Measurements from ENCODE around the gene UBE3B.

The UBE3B gene

GRCh38 chr12:109519787-109520186, 42.4 kb downstream of the UBE3B start:
- no peak for ATAC-seq
- TF ChIP-seq POU6F1 (CRISPR knock-in tag; IDR thresholded peaks at IDR 0.05; ENCODE audit: borderline replicate concordance, low read depth) (no peak), CSDC2 (CRISPR knock-in tag; IDR thresholded peaks at IDR 0.05) (no peak), ARNTL (CRISPR knock-in tag; IDR thresholded peaks at IDR 0.05; ENCODE audit: borderline replicate concordance, low read depth) (no peak)

- no peak for ATAC-seq
- no peak for TF ChIP-seq PATZ1 (CRISPR knock-in tag; IDR thresholded peaks at IDR 0.05; ENCODE audit: borderline replicate concordance)
- TF ChIP-seq ISL1 (CRISPR knock-in tag; IDR thresholded peaks at IDR 0.05): no peak
- TF ChIP-seq ZFP30 (CRISPR knock-in tag; IDR thresholded peaks at IDR 0.05): no peak
- TF ChIP-seq ZFP3 (CRISPR knock-in tag; IDR thresholded peaks at IDR 0.05): no peak
- TF ChIP-seq POU6F1 (CRISPR knock-in tag; IDR thresholded peaks at IDR 0.05; ENCODE audit: borderline replicate concordance, low read depth): no peak
- no peak for TF ChIP-seq OSR1 (CRISPR knock-in tag; IDR thresholded peaks at IDR 0.05)
- no peak for TF ChIP-seq SNAI2 (CRISPR knock-in tag; IDR thresholded peaks at IDR 0.05)
- TF ChIP-seq ZNF565 (CRISPR knock-in tag; conservative IDR thresholded peaks at IDR 0.05; ENCODE audit: low read depth): no peak
- no peak for TF ChIP-seq RARB (CRISPR knock-in tag; IDR thresholded peaks at IDR 0.05)
- TF ChIP-seq ZNF8 (CRISPR knock-in tag; IDR thresholded peaks at IDR 0.05): no peak
- TF ChIP-seq CREB5 (CRISPR knock-in tag; IDR thresholded peaks at IDR 0.05; ENCODE audit: low read depth): no peak
- no peak for TF ChIP-seq PPARA (CRISPR knock-in tag; IDR thresholded peaks at IDR 0.05; ENCODE audit: borderline replicate concordance)
- TF ChIP-seq TOX (CRISPR knock-in tag; IDR thresholded peaks at IDR 0.05; ENCODE audit: borderline replicate concordance): no peak
- TF ChIP-seq CSRNP3 (CRISPR knock-in tag; IDR thresholded peaks at IDR 0.05): no peak
- TF ChIP-seq TSHZ2 (CRISPR knock-in tag; IDR thresholded peaks at IDR 0.05): no peak
Observed at GRCh38 chr12:109521831-109522230, 44.4 kb downstream of the UBE3B start.

GRCh38 chr12:109523071-109523470, 45.6 kb downstream of the UBE3B start:
- TF ChIP-seq PATZ1 (CRISPR knock-in tag; IDR thresholded peaks at IDR 0.05; ENCODE audit: borderline replicate concordance) (no peak), TSHZ2 (CRISPR knock-in tag; IDR thresholded peaks at IDR 0.05) (peak; percentile 69; the same call in 1 of the 2 replicates), TOX (CRISPR knock-in tag; IDR thresholded peaks at IDR 0.05; ENCODE audit: borderline replicate concordance) (no peak)
- peak; percentile 30; the same call in 1 of the 3 replicates for ATAC-seq

Data from SK-N-SH treated with all-trans-retinoic acid at 6 μM for 48 hours (cell line).